MM.1S (cell line): ENCODE data around the gene MGAT4B.

Experiments
- DNase-seq: peaks from one replicate; pipeline ENCODE4 v3.0.0-alpha.2; 2015
- H2AFZ ChIP-seq: fragments of 300-600 bp; sonication (generic); 2 replicates; pipeline ENCODE4 v1.6.0; 2016; ENCODE audit warnings: antibody characterized with exemption, low read length
- H3F3A ChIP-seq: fragments of 300-600 bp; sonication (generic); 2 replicates; pipeline ENCODE4 v1.6.1; 2016; ENCODE audit warnings: mild to moderate bottlenecking, antibody characterized with exemption, low read length, moderate library complexity, mixed read lengths; ENCODE audit not compliant: insufficient read depth
- H3K27ac ChIP-seq: fragments of 300-600 bp; sonication (generic); 2 replicates; pipeline ENCODE4 v1.5.1; 2016; ENCODE audit warnings: mild to moderate bottlenecking, low read length
- H3K27me3 ChIP-seq: fragments of 300-600 bp; sonication (generic); replicated peaks from 2 replicates; pipeline ENCODE4 v1.6.0; 2016; ENCODE audit warnings: low read length; ENCODE audit not compliant: insufficient read depth
- H3K36me3 ChIP-seq: fragments of 300-600 bp; sonication (generic); replicated peaks from 2 replicates; pipeline ENCODE4 v1.6.1; 2016; ENCODE audit warnings: mild to moderate bottlenecking, low read length, mixed read lengths; ENCODE audit not compliant: insufficient read depth
- H3K4me1 ChIP-seq: fragments of 300-600 bp; sonication (generic); 2 replicates; pipeline ENCODE4 v1.6.1; 2016; ENCODE audit warnings: low read length, mixed read lengths
- H3K4me2 ChIP-seq: fragments of 300-600 bp; sonication (generic); 2 replicates; pipeline ENCODE4 v1.6.0; 2016; ENCODE audit warnings: low read depth, low read length
- H3K4me3 ChIP-seq: fragments of 300-600 bp; sonication (generic); 2 replicates; pipeline ENCODE4 v1.5.1; 2016; ENCODE audit warnings: low read length, mixed read lengths
- H3K79me2 ChIP-seq: fragments of 300-600 bp; sonication (generic); 2 replicates; pipeline ENCODE4 v1.6.1; 2016; ENCODE audit warnings: mixed run types, low read length, mixed read lengths
- H3K9ac ChIP-seq: fragments of 300-600 bp; sonication (generic); 2 replicates; pipeline ENCODE4 v1.6.1; 2016; ENCODE audit warnings: low read length, mixed read lengths
- H3K9me2 ChIP-seq: fragments of 300-600 bp; sonication (generic); replicated peaks from 2 replicates; pipeline ENCODE4 v1.6.1; 2016; ENCODE audit warnings: mild to moderate bottlenecking, low read length, mixed read lengths; ENCODE audit not compliant: insufficient read depth
- H3K9me3 ChIP-seq: fragments of 300-600 bp; sonication (generic); replicated peaks from 2 replicates; pipeline ENCODE4 v1.6.1; 2016; ENCODE audit warnings: mild to moderate bottlenecking, low read length, mixed read lengths; ENCODE audit not compliant: insufficient read depth
- H4K20me1 ChIP-seq: fragments of 300-600 bp; sonication (generic); 2 replicates; pipeline ENCODE4 v1.6.1; 2016; ENCODE audit warnings: mild to moderate bottlenecking, low read length, moderate library complexity, mixed read lengths; ENCODE audit not compliant: insufficient read depth
- CTCF ChIP-seq: fragments of 300-600 bp; sonication (generic); IDR thresholded peaks from 2 replicates; pipeline ENCODE4 v1.5.1; 2016; ENCODE audit warnings: antibody characterized with exemption, low read length, mixed read lengths
- EZH2 ChIP-seq: fragments of 300-600 bp; sonication (generic); optimal IDR thresholded peaks from 2 replicates; pipeline ENCODE3; 2017; ENCODE audit warnings: low read depth, mild to moderate bottlenecking, antibody characterized with exemption, low read length, mixed read lengths
- EZH2phosphoT487 ChIP-seq: fragments of 300-600 bp; sonication (generic); IDR thresholded peaks from 2 replicates; pipeline ENCODE4 v1.6.1; 2018; ENCODE audit warnings: antibody characterized with exemption, low read length

The MGAT4B gene

GRCh38 chr5:179778591-179778990 lies 28.1 kb downstream of the MGAT4B start:
- Histone ChIP-seq H2AFZ (no peak overlapping the region), H3K27me3 (no peaks in the 10 kb centered on the region), H3K79me2 (no peaks in the 10 kb centered on the region)

GRCh38 chr5:179777909-179778308 lies 28.8 kb downstream of the MGAT4B start:
- TF ChIP-seq EZH2 (no peak), EZH2phosphoT487 (no peak), CTCF (no peak)
- no peak overlapping the region for H3K27ac ChIP-seq

More at GRCh38 chr5:179778591-179778990, 28.1 kb downstream of the MGAT4B start:
- Histone ChIP-seq H3K36me3 (no peaks in the 10 kb centered on the region), H3K9me3 (no peaks in the 10 kb centered on the region), H3K9ac (no peak overlapping the region), H3K4me3 (no peak overlapping the region), H3K4me1 (no peaks in the 10 kb centered on the region), H3F3A (no peaks in the 10 kb centered on the region), H3K9me2 (no peaks in the 10 kb centered on the region), H3K4me2 (no peak overlapping the region), H3K27ac (no peak overlapping the region), H4K20me1 (no peaks in the 10 kb centered on the region)
- no peak for DNase-seq
- TF ChIP-seq EZH2 (no peak), EZH2phosphoT487 (no peak), CTCF (no peak)

GRCh38 chr5:179777456-179777855 lies 29.2 kb downstream of the MGAT4B start:
- TF ChIP-seq CTCF, result no peak
- TF ChIP-seq EZH2phosphoT487, result no peak
- no peak for TF ChIP-seq EZH2
- no peak overlapping the region for H3K9ac ChIP-seq
- no peak overlapping the region for H3K4me2 ChIP-seq
- H3K27me3 ChIP-seq, result no peaks in the 10 kb centered on the region
- H3K9me3 ChIP-seq, result no peaks in the 10 kb centered on the region
- no peaks in the 10 kb centered on the region for H3K4me1 ChIP-seq
- H3F3A ChIP-seq, result no peaks in the 10 kb centered on the region
- H3K79me2 ChIP-seq, result no peaks in the 10 kb centered on the region
- no peak overlapping the region for H2AFZ ChIP-seq
- no peak overlapping the region for H3K27ac ChIP-seq
- no peaks in the 10 kb centered on the region for H4K20me1 ChIP-seq
- no peak overlapping the region for H3K4me3 ChIP-seq
- no peak for DNase-seq
- H3K9me2 ChIP-seq, result no peaks in the 10 kb centered on the region
- H3K36me3 ChIP-seq, result no peaks in the 10 kb centered on the region

More at GRCh38 chr5:179777909-179778308, 28.8 kb downstream of the MGAT4B start:
- no peak overlapping the region for H3K4me2 ChIP-seq
- no peak overlapping the region for H3K9ac ChIP-seq
- no peaks in the 10 kb centered on the region for H3K27me3 ChIP-seq
- no peaks in the 10 kb centered on the region for H3K9me2 ChIP-seq
- no peaks in the 10 kb centered on the region for H3F3A ChIP-seq
- no peaks in the 10 kb centered on the region for H3K4me1 ChIP-seq
- DNase-seq, result no peak
- H2AFZ ChIP-seq, result no peak overlapping the region
- H4K20me1 ChIP-seq, result no peaks in the 10 kb centered on the region
- no peaks in the 10 kb centered on the region for H3K36me3 ChIP-seq
- H3K79me2 ChIP-seq, result no peaks in the 10 kb centered on the region
- no peak overlapping the region for H3K4me3 ChIP-seq
- no peaks in the 10 kb centered on the region for H3K9me3 ChIP-seq

GRCh38 chr5:179776411-179776938 lies 30.2 kb downstream of the MGAT4B start:
- TF ChIP-seq CTCF (no peak), EZH2phosphoT487 (no peak), EZH2 (no peak)
- Histone ChIP-seq H3K4me2 (no peak overlapping the region), H3K9me3 (no peaks in the 10 kb centered on the region), H3K27me3 (no peaks in the 10 kb centered on the region), H3K9ac (no peak overlapping the region), H3K4me1 (no peaks in the 10 kb centered on the region), H3K79me2 (no peaks in the 10 kb centered on the region), H3K4me3 (no peak overlapping the region), H2AFZ (no peak overlapping the region), H3F3A (no peaks in the 10 kb centered on the region), H3K36me3 (no peaks in the 10 kb centered on the region), H3K27ac (no peak overlapping the region), H4K20me1 (no peaks in the 10 kb centered on the region), H3K9me2 (no peaks in the 10 kb centered on the region)
- DNase-seq, result no peak
